GM12892 (cell line): ENCODE data around the gene GCDH.
A peak's percentile ranks its signal among the peaks of the same experiment; 100 is the strongest.

Experiments used
- DNase-seq: peaks from one replicate; pipeline ENCODE4 v3.0.0; 2011; ENCODE audit not compliant: insufficient read length
- FAIRE-seq: peaks from 2 replicates; lab custom pipeline; 2011; peaks lifted over from hg19 to GRCh38; lab: Jason Lieb, UNC
- POLR2A ChIP-seq: IDR thresholded peaks from 2 replicates; pipeline ENCODE4 v1.6.1; 2011; ENCODE audit warnings: low read depth, low read length, control low read depth
- POLR2AphosphoS5 ChIP-seq: IDR thresholded peaks from 2 replicates; pipeline ENCODE4 v1.6.1; 2011; ENCODE audit warnings: low read depth, low read length, control low read depth
- TAF1 ChIP-seq: IDR thresholded peaks from 2 replicates; pipeline ENCODE4 v1.6.1; 2011; ENCODE audit warnings: low read depth, mild to moderate bottlenecking, control low read depth, low read length, borderline replicate concordance

The GCDH gene

GRCh38 chr19:12864721-12865715 is 25.9 kb upstream of the GCDH start:
- DNase-seq (no peak), FAIRE-seq (no peak)
- no peak for TF ChIP-seq TAF1
- no peak for TF ChIP-seq POLR2AphosphoS5
- TF ChIP-seq POLR2A: no peak

GRCh38 chr19:12865746-12866415 is 25.1 kb upstream of the GCDH start:
- no peak for DNase-seq
- FAIRE-seq: no peak
- TF ChIP-seq POLR2AphosphoS5 (no peak), POLR2A (no peak), TAF1 (no peak)

GRCh38 chr19:12866416-12867119 is 24.4 kb upstream of the GCDH start:
- no peak for TF ChIP-seq POLR2A
- TF ChIP-seq TAF1: no peak
- TF ChIP-seq POLR2AphosphoS5: no peak
- DNase-seq (no peak), FAIRE-seq (no peak)

GRCh38 chr19:12867120-12868099 is 23.6 kb upstream of the GCDH start:
- 0 out of 2 replicates have a peak, but pooled peaks have one; percentile 36 for TF ChIP-seq TAF1
- no peak for TF ChIP-seq POLR2AphosphoS5
- TF ChIP-seq POLR2A: peak; percentile 30; the same call in 1 of the 2 replicates
- FAIRE-seq: peak; percentile 92
- DNase-seq: peak; percentile 96

- DNase-seq (no peak), FAIRE-seq (no peak)
- TF ChIP-seq TAF1 (no peak), POLR2AphosphoS5 (no peak), POLR2A (no peak)
These were observed 22.3 kb upstream of the GCDH start for GRCh38 chr19:12868540-12869112.

- TF ChIP-seq POLR2AphosphoS5 (no peak), POLR2A (no peak), TAF1 (no peak)
- FAIRE-seq (no peak), DNase-seq (no peak)
These were observed 19.3 kb upstream of the GCDH start for GRCh38 chr19:12871681-12872080.

- no peak for FAIRE-seq
These were observed 18.7 kb upstream of the GCDH start for GRCh38 chr19:12872255-12872654.

GRCh38 chr19:12872941-12873890 is 17.7 kb upstream of the GCDH start:
- no peak for DNase-seq
- no peak for FAIRE-seq
- TF ChIP-seq TAF1: no peak
- TF ChIP-seq POLR2A: no peak
- no peak for TF ChIP-seq POLR2AphosphoS5

More at GRCh38 chr19:12872255-12872654, 18.7 kb upstream of the GCDH start:
- no peak for DNase-seq
- no peak for TF ChIP-seq POLR2AphosphoS5
- no peak for TF ChIP-seq TAF1
- no peak for TF ChIP-seq POLR2A
